Subcutaneous abdominal adipose tissue (tissue), 5 donors: ENCODE measurements around the gene CCDC93.

Experiments used
- H3K27ac ChIP-seq: one replicate; pipeline ENCODE4 v1.7.0; 2013; ENCODE audit warnings: low read depth, mild to moderate bottlenecking, inconsistent platforms, low read length, moderate library complexity
- H3K27me3 ChIP-seq, 5 donors: one replicate each; pipeline ENCODE4 v1.7.0; 2013; ENCODE audit warnings: low read length in 5 of 5, inconsistent platforms in 1 of 5; ENCODE audit not compliant: control insufficient read depth in 5 of 5, insufficient read depth in 4 of 5
- H3K36me3 ChIP-seq, 5 donors: one replicate each; pipeline ENCODE4 v1.7.0; 2013; ENCODE audit warnings: low read length in 5 of 5; ENCODE audit not compliant: control insufficient read depth in 5 of 5, insufficient read depth in 5 of 5
- H3K4me1 ChIP-seq, 5 donors: one replicate each; pipeline ENCODE4 v1.7.0; 2013; ENCODE audit warnings: low read length in 5 of 5, mild to moderate bottlenecking in 3 of 5, moderate library complexity in 1 of 5; ENCODE audit not compliant: control insufficient read depth in 5 of 5, insufficient read depth in 5 of 5
- H3K4me3 ChIP-seq, 5 donors: one replicate each; pipeline ENCODE4 v1.7.0; 2013; ENCODE audit warnings: low read length in 5 of 5, low read depth in 1 of 5
- H3K9ac ChIP-seq, 5 donors: one replicate each; pipeline ENCODE4 v1.7.0; 2013; ENCODE audit warnings: low read length in 5 of 5, mild to moderate bottlenecking in 4 of 5, moderate library complexity in 3 of 5
- H3K9me3 ChIP-seq, 5 donors: one replicate each; pipeline ENCODE4 v1.7.0; 2013; ENCODE audit warnings: low read length in 5 of 5; ENCODE audit not compliant: control insufficient read depth in 5 of 5
- donor health status: healthy.
- donor health status: healthy.
- donor health status: healthy.
- donor health status: healthy.
- donor health status: healthy.

Gene CCDC93

GRCh38 chr2:118013724-118014491 is at the start of gene CCDC93:
Gene CCDC93, minus strand, starts transcription at chr2:118014070. Its CDS starts 75 bp downstream, at chr2:118013995.
- Histone ChIP-seq H3K9ac (peak within 1 kb of the TSS; percentile 17 to 95 (median 92)), H3K27me3 (no peaks in the 10 kb centered on the region), H3K4me3 (peak within 1 kb of the TSS; percentile 82 to 97 (median 93)), H3K4me1 (peaks cover 0 to 31% (median 26%) of the 10 kb centered on the region in 5 donors), H3K36me3 (no peaks in the 10 kb centered on the region), H3K9me3 (no peaks in the 10 kb centered on the region), H3K27ac (peak within 1 kb of the TSS; percentile 86)

GRCh38 chr2:118062669-118063068 is 48.8 kb upstream of the CCDC93 start:
- H3K4me1 ChIP-seq: peaks cover 0 to 27% (median 23%) of the 10 kb centered on the region in 5 donors
- H3K4me3 ChIP-seq: no peak overlapping the region
- H3K9ac ChIP-seq: no peak overlapping the region
- H3K27ac ChIP-seq: no peak overlapping the region
- no peaks in the 10 kb centered on the region for H3K9me3 ChIP-seq
- H3K36me3 ChIP-seq: no peaks in the 10 kb centered on the region
- H3K27me3 ChIP-seq: peaks cover 0 to 3% (median 0%) of the 10 kb centered on the region in 5 donors

- Histone ChIP-seq H3K9me3 (no peaks in the 10 kb centered on the region), H3K4me3 (no peak overlapping the region), H3K9ac (no peak overlapping the region), H3K4me1 (peaks cover 0 to 27% (median 23%) of the 10 kb centered on the region in 5 donors), H3K27me3 (peaks cover 0 to 3% (median 0%) of the 10 kb centered on the region in 5 donors), H3K36me3 (no peaks in the 10 kb centered on the region), H3K27ac (peak overlapping the region; percentile 26)
Measured at GRCh38 chr2:118062048-118062447, 48.2 kb upstream of the CCDC93 start.

- no peaks in the 10 kb centered on the region for H3K9me3 ChIP-seq
- H3K27ac ChIP-seq: peak overlapping the region; percentile 26
- peaks cover 0 to 3% (median 0%) of the 10 kb centered on the region in 5 donors for H3K27me3 ChIP-seq
- no peak overlapping the region for H3K4me3 ChIP-seq
- no peaks in the 10 kb centered on the region for H3K36me3 ChIP-seq
- peaks cover 0 to 33% (median 23%) of the 10 kb centered on the region in 5 donors for H3K4me1 ChIP-seq
- H3K9ac ChIP-seq: no peak overlapping the region
Measured at GRCh38 chr2:118061135-118061955, 47.5 kb upstream of the CCDC93 start.

- H3K36me3 ChIP-seq: no peaks in the 10 kb centered on the region
- no peaks in the 10 kb centered on the region for H3K9me3 ChIP-seq
- no peak overlapping the region for H3K27ac ChIP-seq
- H3K4me1 ChIP-seq: peaks cover 0 to 40% (median 23%) of the 10 kb centered on the region in 5 donors
- no peaks in the 10 kb centered on the region for H3K27me3 ChIP-seq
- no peak overlapping the region for H3K4me3 ChIP-seq
- H3K9ac ChIP-seq: no peak overlapping the region
Measured at GRCh38 chr2:118059919-118060478, 46.1 kb upstream of the CCDC93 start.

GRCh38 chr2:118058951-118059350 is 45.1 kb upstream of the CCDC93 start:
- Histone ChIP-seq H3K4me1 (peaks cover 0 to 40% (median 23%) of the 10 kb centered on the region in 5 donors), H3K4me3 (no peak overlapping the region), H3K9ac (no peak overlapping the region), H3K36me3 (no peaks in the 10 kb centered on the region), H3K27ac (no peak overlapping the region), H3K9me3 (no peaks in the 10 kb centered on the region), H3K27me3 (no peaks in the 10 kb centered on the region)

- no peaks in the 10 kb centered on the region for H3K36me3 ChIP-seq
- no peak overlapping the region for H3K27ac ChIP-seq
Measured at GRCh38 chr2:118056801-118057200, 42.9 kb upstream of the CCDC93 start.

GRCh38 chr2:118056165-118056534 is 42.3 kb upstream of the CCDC93 start:
- no peak overlapping the region for H3K9ac ChIP-seq
- H3K9me3 ChIP-seq: no peaks in the 10 kb centered on the region
- H3K27me3 ChIP-seq: peaks cover 0 to 4% (median 0%) of the 10 kb centered on the region in 5 donors
- H3K27ac ChIP-seq: no peak overlapping the region
- H3K4me1 ChIP-seq: peaks cover 0 to 30% (median 14%) of the 10 kb centered on the region in 5 donors
- no peaks in the 10 kb centered on the region for H3K36me3 ChIP-seq
- H3K4me3 ChIP-seq: no peak overlapping the region

More at GRCh38 chr2:118056801-118057200, 42.9 kb upstream of the CCDC93 start:
- peaks cover 0 to 37% (median 20%) of the 10 kb centered on the region in 5 donors for H3K4me1 ChIP-seq
- no peak overlapping the region for H3K4me3 ChIP-seq
- H3K9me3 ChIP-seq: no peaks in the 10 kb centered on the region
- H3K27me3 ChIP-seq: peaks cover 0 to 4% (median 0%) of the 10 kb centered on the region in 5 donors
- H3K9ac ChIP-seq: no peak overlapping the region

GRCh38 chr2:118055512-118056164 is 41.8 kb upstream of the CCDC93 start:
- Histone ChIP-seq H3K4me3 (no peak overlapping the region), H3K9me3 (no peaks in the 10 kb centered on the region), H3K36me3 (no peaks in the 10 kb centered on the region), H3K27ac (no peak overlapping the region), H3K4me1 (peaks cover 0 to 25% (median 8%) of the 10 kb centered on the region in 5 donors), H3K27me3 (peaks cover 0 to 4% (median 0%) of the 10 kb centered on the region in 5 donors), H3K9ac (no peak overlapping the region)
